ENCODE measurements around the gene KIAA1191. TPM values are rescaled to one million over a fixed set of nuclear protein-coding genes. Genes with fewer than 3 reads are reported as not detected.

The KIAA1191 gene
- total and polyA plus RNA-seq, 9 of the 15 experiments (the other 6 are each of a cell fraction or from before 2014, with no cell fraction given), result 31.0 to 80.2 (median 45.7) TPM

DNA sequence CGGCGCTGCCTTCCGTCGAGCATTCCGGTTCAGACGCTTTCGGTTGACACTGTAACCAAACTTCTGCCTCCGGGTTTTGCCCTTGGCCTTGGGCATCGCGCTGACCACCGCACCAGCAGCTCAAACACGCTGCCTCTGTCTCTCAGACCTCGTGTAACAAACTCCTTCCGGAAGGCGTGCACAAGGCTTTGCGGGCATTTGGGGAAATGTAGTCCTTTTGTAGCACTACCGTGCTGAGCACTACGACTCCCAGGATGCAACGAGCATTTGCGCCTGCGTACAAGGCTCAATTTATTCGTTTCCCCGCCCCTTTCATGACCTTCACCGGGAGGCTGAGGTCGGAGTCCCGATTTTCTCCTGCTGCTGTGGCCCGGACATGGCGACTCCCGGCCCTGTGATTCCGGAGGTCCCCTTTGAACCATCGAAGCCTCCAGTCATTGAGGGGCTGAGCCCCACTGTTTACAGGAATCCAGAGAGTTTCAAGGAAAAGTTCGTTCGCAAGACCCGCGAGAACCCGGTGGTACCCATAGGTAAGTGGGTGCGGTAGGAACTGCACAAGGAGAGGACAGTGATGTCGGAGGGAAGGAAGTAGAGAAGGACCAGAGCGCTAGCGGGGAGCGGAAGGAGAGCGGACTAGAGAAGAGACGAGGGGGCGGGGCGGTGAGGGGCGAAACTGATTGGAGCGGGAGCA is 27.0 kb upstream of the KIAA1191 start, which contains the start of the genes HIGD2A and NOP16 (continued):
- TF ChIP-seq, protein P1, sequence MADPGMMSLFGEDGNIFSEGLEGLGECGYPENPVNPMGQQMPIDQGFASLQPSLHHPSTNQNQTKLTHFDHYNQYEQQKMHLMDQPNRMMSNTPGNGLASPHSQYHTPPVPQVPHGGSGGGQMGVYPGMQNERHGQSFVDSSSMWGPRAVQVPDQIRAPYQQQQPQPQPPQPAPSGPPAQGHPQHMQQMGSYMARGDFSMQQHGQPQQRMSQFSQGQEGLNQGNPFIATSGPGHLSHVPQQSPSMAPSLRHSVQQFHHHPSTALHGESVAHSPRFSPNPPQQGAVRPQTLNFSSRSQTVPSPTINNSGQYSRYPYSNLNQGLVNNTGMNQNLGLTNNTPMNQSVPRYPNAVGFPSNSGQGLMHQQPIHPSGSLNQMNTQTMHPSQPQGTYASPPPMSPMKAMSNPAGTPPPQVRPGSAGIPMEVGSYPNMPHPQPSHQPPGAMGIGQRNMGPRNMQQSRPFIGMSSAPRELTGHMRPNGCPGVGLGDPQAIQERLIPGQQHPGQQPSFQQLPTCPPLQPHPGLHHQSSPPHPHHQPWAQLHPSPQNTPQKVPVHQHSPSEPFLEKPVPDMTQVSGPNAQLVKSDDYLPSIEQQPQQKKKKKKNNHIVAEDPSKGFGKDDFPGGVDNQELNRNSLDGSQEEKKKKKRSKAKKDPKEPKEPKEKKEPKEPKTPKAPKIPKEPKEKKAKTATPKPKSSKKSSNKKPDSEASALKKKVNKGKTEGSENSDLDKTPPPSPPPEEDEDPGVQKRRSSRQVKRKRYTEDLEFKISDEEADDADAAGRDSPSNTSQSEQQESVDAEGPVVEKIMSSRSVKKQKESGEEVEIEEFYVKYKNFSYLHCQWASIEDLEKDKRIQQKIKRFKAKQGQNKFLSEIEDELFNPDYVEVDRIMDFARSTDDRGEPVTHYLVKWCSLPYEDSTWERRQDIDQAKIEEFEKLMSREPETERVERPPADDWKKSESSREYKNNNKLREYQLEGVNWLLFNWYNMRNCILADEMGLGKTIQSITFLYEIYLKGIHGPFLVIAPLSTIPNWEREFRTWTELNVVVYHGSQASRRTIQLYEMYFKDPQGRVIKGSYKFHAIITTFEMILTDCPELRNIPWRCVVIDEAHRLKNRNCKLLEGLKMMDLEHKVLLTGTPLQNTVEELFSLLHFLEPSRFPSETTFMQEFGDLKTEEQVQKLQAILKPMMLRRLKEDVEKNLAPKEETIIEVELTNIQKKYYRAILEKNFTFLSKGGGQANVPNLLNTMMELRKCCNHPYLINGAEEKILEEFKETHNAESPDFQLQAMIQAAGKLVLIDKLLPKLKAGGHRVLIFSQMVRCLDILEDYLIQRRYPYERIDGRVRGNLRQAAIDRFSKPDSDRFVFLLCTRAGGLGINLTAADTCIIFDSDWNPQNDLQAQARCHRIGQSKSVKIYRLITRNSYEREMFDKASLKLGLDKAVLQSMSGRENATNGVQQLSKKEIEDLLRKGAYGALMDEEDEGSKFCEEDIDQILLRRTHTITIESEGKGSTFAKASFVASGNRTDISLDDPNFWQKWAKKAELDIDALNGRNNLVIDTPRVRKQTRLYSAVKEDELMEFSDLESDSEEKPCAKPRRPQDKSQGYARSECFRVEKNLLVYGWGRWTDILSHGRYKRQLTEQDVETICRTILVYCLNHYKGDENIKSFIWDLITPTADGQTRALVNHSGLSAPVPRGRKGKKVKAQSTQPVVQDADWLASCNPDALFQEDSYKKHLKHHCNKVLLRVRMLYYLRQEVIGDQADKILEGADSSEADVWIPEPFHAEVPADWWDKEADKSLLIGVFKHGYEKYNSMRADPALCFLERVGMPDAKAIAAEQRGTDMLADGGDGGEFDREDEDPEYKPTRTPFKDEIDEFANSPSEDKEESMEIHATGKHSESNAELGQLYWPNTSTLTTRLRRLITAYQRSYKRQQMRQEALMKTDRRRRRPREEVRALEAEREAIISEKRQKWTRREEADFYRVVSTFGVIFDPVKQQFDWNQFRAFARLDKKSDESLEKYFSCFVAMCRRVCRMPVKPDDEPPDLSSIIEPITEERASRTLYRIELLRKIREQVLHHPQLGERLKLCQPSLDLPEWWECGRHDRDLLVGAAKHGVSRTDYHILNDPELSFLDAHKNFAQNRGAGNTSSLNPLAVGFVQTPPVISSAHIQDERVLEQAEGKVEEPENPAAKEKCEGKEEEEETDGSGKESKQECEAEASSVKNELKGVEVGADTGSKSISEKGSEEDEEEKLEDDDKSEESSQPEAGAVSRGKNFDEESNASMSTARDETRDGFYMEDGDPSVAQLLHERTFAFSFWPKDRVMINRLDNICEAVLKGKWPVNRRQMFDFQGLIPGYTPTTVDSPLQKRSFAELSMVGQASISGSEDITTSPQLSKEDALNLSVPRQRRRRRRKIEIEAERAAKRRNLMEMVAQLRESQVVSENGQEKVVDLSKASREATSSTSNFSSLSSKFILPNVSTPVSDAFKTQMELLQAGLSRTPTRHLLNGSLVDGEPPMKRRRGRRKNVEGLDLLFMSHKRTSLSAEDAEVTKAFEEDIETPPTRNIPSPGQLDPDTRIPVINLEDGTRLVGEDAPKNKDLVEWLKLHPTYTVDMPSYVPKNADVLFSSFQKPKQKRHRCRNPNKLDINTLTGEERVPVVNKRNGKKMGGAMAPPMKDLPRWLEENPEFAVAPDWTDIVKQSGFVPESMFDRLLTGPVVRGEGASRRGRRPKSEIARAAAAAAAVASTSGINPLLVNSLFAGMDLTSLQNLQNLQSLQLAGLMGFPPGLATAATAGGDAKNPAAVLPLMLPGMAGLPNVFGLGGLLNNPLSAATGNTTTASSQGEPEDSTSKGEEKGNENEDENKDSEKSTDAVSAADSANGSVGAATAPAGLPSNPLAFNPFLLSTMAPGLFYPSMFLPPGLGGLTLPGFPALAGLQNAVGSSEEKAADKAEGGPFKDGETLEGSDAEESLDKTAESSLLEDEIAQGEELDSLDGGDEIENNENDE (IDR thresholded peaks at IDR 0.05; ENCODE audit: low read depth, low read length), result no peak
- TF ChIP-seq, protein P2, sequence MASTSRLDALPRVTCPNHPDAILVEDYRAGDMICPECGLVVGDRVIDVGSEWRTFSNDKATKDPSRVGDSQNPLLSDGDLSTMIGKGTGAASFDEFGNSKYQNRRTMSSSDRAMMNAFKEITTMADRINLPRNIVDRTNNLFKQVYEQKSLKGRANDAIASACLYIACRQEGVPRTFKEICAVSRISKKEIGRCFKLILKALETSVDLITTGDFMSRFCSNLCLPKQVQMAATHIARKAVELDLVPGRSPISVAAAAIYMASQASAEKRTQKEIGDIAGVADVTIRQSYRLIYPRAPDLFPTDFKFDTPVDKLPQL (IDR thresholded peaks at IDR 0.05; ENCODE audit: extremely low read depth, insufficient read length), result no peak
- no peak for TF ChIP-seq MYBL2 (IDR thresholded peaks at IDR 0.05; ENCODE audit: low read depth)
- TF ChIP-seq MYBL2 (CRISPR knock-in tag; IDR thresholded peaks at IDR 0.05; ENCODE audit: borderline replicate concordance), result no peak
- TF ChIP-seq, protein P3, sequence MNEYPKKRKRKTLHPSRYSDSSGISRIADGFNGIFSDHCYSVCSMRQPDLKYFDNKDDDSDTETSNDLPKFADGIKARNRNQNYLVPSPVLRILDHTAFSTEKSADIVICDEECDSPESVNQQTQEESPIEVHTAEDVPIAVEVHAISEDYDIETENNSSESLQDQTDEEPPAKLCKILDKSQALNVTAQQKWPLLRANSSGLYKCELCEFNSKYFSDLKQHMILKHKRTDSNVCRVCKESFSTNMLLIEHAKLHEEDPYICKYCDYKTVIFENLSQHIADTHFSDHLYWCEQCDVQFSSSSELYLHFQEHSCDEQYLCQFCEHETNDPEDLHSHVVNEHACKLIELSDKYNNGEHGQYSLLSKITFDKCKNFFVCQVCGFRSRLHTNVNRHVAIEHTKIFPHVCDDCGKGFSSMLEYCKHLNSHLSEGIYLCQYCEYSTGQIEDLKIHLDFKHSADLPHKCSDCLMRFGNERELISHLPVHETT (CRISPR knock-in tag; conservative IDR thresholded peaks at IDR 0.05 in 1 of 2, IDR thresholded peaks at IDR 0.05 in 1 of 2), result peak in 1 of 2 experiments; percentile 94; a peak in 2 of 4 replicates
- TF ChIP-seq TAF7 (tag; IDR thresholded peaks at IDR 0.05), result peak; percentile 97
- TF ChIP-seq, protein P4, sequence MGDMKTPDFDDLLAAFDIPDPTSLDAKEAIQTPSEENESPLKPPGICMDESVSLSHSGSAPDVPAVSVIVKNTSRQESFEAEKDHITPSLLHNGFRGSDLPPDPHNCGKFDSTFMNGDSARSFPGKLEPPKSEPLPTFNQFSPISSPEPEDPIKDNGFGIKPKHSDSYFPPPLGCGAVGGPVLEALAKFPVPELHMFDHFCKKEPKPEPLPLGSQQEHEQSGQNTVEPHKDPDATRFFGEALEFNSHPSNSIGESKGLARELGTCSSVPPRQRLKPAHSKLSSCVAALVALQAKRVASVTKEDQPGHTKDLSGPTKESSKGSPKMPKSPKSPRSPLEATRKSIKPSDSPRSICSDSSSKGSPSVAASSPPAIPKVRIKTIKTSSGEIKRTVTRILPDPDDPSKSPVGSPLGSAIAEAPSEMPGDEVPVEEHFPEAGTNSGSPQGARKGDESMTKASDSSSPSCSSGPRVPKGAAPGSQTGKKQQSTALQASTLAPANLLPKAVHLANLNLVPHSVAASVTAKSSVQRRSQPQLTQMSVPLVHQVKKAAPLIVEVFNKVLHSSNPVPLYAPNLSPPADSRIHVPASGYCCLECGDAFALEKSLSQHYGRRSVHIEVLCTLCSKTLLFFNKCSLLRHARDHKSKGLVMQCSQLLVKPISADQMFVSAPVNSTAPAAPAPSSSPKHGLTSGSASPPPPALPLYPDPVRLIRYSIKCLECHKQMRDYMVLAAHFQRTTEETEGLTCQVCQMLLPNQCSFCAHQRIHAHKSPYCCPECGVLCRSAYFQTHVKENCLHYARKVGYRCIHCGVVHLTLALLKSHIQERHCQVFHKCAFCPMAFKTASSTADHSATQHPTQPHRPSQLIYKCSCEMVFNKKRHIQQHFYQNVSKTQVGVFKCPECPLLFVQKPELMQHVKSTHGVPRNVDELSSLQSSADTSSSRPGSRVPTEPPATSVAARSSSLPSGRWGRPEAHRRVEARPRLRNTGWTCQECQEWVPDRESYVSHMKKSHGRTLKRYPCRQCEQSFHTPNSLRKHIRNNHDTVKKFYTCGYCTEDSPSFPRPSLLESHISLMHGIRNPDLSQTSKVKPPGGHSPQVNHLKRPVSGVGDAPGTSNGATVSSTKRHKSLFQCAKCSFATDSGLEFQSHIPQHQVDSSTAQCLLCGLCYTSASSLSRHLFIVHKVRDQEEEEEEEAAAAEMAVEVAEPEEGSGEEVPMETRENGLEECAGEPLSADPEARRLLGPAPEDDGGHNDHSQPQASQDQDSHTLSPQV (IDR thresholded peaks at IDR 0.05), result no peak
- no peak for TF ChIP-seq HDAC6 (IDR thresholded peaks at IDR 0.05; ENCODE audit: low read depth, low read length)
